ENCODE results near the gene NT5C1A.

Gene NT5C1A

DNA sequence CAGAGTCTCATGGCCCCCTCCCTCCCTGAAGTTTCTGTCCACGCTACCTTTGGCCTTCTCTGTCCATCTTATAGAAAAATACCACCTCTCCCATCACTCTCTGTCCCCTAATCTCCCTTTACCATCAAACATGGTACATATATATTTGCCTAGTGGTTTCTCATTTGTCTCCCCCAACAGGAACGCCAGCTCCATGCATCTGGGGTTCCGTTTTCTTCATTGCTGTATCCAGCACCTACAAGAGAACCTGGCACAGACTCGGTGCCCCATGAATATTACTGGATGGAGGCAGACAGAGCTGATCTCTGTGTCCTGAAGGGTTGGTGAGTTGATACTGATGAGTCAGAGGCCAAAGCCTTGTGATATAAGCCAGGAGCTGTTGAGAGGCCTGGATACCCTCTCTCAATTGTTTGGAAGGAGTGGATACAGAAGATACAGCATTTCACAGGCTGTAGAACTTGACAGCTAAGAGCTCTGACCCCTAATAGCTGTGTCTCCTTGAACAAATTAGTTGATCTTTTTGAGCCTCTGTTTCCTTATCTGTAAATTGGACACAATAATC, 54.3 kb downstream of the NT5C1A start:
- TF ChIP-seq, protein P1, sequence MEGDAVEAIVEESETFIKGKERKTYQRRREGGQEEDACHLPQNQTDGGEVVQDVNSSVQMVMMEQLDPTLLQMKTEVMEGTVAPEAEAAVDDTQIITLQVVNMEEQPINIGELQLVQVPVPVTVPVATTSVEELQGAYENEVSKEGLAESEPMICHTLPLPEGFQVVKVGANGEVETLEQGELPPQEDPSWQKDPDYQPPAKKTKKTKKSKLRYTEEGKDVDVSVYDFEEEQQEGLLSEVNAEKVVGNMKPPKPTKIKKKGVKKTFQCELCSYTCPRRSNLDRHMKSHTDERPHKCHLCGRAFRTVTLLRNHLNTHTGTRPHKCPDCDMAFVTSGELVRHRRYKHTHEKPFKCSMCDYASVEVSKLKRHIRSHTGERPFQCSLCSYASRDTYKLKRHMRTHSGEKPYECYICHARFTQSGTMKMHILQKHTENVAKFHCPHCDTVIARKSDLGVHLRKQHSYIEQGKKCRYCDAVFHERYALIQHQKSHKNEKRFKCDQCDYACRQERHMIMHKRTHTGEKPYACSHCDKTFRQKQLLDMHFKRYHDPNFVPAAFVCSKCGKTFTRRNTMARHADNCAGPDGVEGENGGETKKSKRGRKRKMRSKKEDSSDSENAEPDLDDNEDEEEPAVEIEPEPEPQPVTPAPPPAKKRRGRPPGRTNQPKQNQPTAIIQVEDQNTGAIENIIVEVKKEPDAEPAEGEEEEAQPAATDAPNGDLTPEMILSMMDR (IDR thresholded peaks at IDR 0.05; ENCODE audit: borderline replicate concordance, control extremely low read depth, extremely low read depth, insufficient read depth, missing control alignments): no peak
- DNase-seq (ENCODE audit: low spot score): no peak
- in situ Hi-C loops (cut with MboI; ENCODE audit: low sequenced_read_pairs, unreplicated experiment): no loop called here

DNA sequence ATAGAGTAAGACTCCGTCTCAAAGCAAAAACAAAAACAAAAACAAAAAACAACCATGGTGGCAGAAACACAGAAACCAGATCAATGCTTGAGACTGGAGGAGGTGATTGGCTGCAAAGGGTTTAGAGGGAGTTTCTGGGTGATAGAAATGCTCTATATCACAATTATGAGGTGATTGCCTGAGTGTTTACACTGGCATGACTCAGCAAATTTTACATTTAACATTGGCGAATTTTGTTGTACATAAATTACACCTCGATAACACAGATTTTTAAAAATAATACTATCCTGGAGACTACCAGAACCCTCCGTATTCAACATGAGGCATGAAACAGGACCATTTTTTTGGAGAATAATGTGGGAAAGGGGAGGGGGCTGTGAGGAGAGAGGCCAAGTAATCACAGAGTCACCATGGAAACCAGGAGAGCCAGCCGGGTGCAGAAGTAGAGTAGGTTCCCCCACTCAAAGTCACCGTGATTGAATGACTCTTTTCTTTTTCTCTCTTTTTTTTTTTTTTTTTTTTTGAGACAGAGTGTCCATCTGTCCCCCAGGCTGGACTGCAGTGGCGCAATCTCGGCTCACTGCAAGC, 56.7 kb downstream of the NT5C1A start:
- in situ Hi-C loops (cut with MboI; ENCODE audit: low sequenced_read_pairs, unreplicated experiment): no loop called here
- no peak for DNase-seq (ENCODE audit: low spot score)
- TF ChIP-seq, protein P1 (IDR thresholded peaks at IDR 0.05; ENCODE audit: borderline replicate concordance, control extremely low read depth, extremely low read depth, insufficient read depth, missing control alignments): no peak

DNA sequence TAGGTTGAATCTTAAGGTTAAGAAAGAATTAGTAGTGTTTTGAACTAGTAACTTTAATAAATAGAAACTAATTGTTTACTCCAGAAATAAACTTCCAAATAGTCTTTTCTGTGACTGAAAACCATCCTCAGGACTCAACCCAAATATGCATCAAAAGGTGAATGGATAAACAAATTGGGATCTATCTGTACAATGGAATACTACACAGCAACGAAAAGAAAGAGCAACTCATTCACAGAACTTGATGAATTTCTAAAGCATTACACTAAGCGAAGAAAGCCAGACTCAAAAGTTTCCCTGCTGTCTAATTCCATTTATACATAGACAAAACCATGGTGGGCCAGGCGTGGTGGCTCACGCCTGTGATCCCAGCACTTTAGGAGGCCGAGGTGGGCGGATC, 57.4 kb downstream of the NT5C1A start:
- in situ Hi-C loops (cut with MboI; ENCODE audit: low sequenced_read_pairs, unreplicated experiment): no loop called here
- no peak for DNase-seq (ENCODE audit: low spot score)
- TF ChIP-seq, protein P1 (IDR thresholded peaks at IDR 0.05; ENCODE audit: borderline replicate concordance, control extremely low read depth, extremely low read depth, insufficient read depth, missing control alignments): no peak

DNA sequence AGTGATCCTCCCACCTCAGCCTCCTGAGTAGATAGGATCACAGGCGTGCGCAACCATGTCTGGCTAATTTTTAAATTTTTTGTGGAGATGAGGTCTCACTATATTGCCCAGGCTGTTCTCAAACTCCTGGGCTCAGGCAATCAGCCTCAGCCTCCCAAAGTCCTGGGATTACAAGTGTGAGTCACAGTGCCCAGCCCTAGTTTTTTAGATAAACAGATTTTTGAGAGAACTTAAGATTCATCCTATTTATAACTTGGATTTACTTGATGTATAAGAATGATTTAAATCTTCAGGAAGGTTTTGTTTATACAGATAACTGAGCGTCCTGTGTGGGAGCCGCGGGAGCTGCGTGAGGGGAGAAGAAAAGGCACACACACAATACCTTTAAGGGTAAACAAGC, 58.7 kb downstream of the NT5C1A start:
- in situ Hi-C loops (cut with MboI; ENCODE audit: low sequenced_read_pairs, unreplicated experiment): no loop called here
- TF ChIP-seq, protein P1 (IDR thresholded peaks at IDR 0.05; ENCODE audit: borderline replicate concordance, control extremely low read depth, extremely low read depth, insufficient read depth, missing control alignments): no peak
- no peak for DNase-seq (ENCODE audit: low spot score)

DNA sequence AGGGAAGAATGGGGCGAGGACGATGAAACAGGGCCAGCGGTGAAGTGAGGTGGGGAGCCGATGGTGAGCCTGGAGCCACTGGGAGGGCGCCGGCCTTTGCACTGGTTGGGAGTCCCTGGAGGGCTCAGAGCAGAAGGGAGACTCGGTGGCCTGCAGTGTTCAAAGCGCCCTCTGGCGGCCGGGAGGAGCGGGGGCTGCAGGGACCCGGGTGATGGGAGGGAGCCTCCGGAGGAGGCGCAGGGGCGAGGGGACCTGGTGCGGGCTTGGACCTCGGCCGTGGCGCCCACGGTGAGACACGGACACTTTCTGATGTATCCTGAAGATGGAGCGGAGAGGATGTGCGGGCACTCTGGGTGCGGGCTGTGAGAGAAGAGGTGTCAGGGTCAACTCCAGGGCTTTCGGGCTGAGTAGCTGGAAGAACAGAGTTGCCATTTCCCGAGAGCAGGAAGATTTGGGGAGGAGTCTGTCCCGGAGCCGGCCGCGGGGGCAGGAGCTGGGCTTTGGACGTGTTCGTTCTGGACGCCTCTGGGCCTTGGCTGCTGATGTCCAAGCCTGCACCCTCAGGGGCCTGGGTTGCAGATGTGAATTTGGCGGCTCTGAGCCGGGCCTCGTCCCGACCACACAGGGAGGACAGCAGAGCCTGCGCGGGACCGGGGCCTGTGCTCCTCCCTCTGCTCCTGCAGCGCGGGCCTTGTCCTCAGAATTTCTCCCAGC, 62.1 kb downstream of the NT5C1A start:
- in situ Hi-C loops (cut with MboI; ENCODE audit: low sequenced_read_pairs, unreplicated experiment): no loop called here

More for the DNA sequence above, 62.1 kb downstream of the NT5C1A start:
- DNase-seq (ENCODE audit: low spot score): peak; percentile 88
- TF ChIP-seq, protein P1 (IDR thresholded peaks at IDR 0.05; ENCODE audit: borderline replicate concordance, control extremely low read depth, extremely low read depth, insufficient read depth, missing control alignments): peak; percentile 84
